SH-SY5Y (cell line): ENCODE measurements around the gene VPS35.

Experiments
- GATA2 ChIP-seq: IDR thresholded peaks from 2 replicates; pipeline ENCODE4 v1.6.1; 2011; ENCODE audit warnings: mild to moderate bottlenecking, low read depth, low read length
- GATA3 ChIP-seq: IDR thresholded peaks from 2 replicates; pipeline ENCODE4 v1.6.1; 2011; ENCODE audit warnings: low read depth, mild to moderate bottlenecking, low read length, moderate library complexity

DNA sequence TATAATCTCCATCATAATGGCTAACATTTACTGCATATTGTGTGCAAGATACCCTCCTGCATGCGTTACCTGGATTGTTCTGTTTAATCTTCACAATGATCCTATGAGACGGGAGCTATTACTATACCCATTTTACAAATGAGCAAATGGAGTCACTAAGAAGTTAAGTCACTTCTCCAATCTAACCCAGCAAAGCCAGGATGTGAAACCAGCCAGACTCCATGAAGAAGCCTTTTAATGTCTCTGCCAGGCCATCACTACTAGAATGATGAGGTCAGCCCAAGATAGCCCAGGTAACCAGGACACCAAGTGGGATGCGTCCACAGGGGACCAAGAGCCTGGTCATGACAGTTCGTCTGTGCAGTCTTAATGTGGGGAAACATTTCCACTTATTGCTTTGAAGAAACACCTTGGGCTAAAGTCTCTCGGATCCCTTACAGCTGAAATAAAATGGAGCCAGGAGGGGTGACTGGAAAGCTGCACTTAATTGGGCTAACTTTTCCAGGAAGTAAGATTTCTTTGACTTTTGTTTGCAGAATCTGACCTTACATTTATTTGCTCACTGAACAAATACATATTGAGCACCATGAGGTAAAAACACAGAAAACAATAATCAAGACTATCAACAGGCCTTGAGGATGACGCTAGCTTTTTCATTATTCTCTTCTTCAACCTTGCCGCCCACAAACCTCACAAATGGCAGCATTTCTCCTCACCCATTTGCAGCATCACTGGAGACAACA lies 66.9 kb downstream of the VPS35 start:
- no peak for TF ChIP-seq GATA2
- TF ChIP-seq GATA3, result no peak
